ENCODE measurements around the gene ENC1. TPM values are rescaled to one million over a fixed set of nuclear protein-coding genes. Genes with fewer than 3 reads are reported as not detected.

The ENC1 gene
- total RNA-seq, 1 donor from 2014 or later: 7.1 TPM

GRCh38 chr5:74657165-74657564 lies 16.6 kb upstream of the ENC1 start:
- H3K27me3 ChIP-seq: no peaks in the 10 kb centered on the region
- no peaks in the 10 kb centered on the region for H3K36me3 ChIP-seq
- no peaks in the 10 kb centered on the region for H3K9me3 ChIP-seq
- H3K4me1 ChIP-seq: no peaks in the 10 kb centered on the region
- H3K27ac ChIP-seq: no peak overlapping the region
- DNase-seq (ENCODE audit: extremely low spot score in 2 of 2): no peak
- TF ChIP-seq POLR2A (IDR thresholded peaks at IDR 0.05) (no peak), CTCF (IDR thresholded peaks at IDR 0.05) (no peak), POLR2AphosphoS5 (IDR thresholded peaks at IDR 0.05; ENCODE audit: insufficient read depth in 1 of 2, low read depth in 1 of 2) (no peak)
- H3K4me3 ChIP-seq: no peak overlapping the region
- intact Hi-C loops (cut with DNase I): no loop called here

GRCh38 chr5:74655716-74656115 lies 15.2 kb upstream of the ENC1 start:
- TF ChIP-seq CTCF (IDR thresholded peaks at IDR 0.05) (no peak), POLR2AphosphoS5 (IDR thresholded peaks at IDR 0.05; ENCODE audit: insufficient read depth in 1 of 2, low read depth in 1 of 2) (no peak), POLR2A (IDR thresholded peaks at IDR 0.05) (no peak)
- DNase-seq (ENCODE audit: extremely low spot score in 2 of 2): no peak
- intact Hi-C loops (cut with DNase I): no loop called here
- no peak overlapping the region for H3K27ac ChIP-seq
- no peaks in the 10 kb centered on the region for H3K27me3 ChIP-seq
- no peaks in the 10 kb centered on the region for H3K9me3 ChIP-seq
- no peaks in the 10 kb centered on the region for H3K4me1 ChIP-seq
- H3K4me3 ChIP-seq: no peak overlapping the region
- no peaks in the 10 kb centered on the region for H3K36me3 ChIP-seq

- H3K36me3 ChIP-seq: no peaks in the 10 kb centered on the region
- intact Hi-C loops (cut with DNase I): no loop called here
- TF ChIP-seq POLR2A (IDR thresholded peaks at IDR 0.05): no peak
- no peak for TF ChIP-seq CTCF (IDR thresholded peaks at IDR 0.05)
- H3K27ac ChIP-seq: no peak overlapping the region
- no peak for DNase-seq (ENCODE audit: extremely low spot score in 2 of 2)
- H3K9me3 ChIP-seq: no peaks in the 10 kb centered on the region
- H3K4me1 ChIP-seq: no peaks in the 10 kb centered on the region
- no peaks in the 10 kb centered on the region for H3K27me3 ChIP-seq
- H3K4me3 ChIP-seq: no peak overlapping the region
Measured at GRCh38 chr5:74655206-74655605, 14.7 kb upstream of the ENC1 start.

- no peak for TF ChIP-seq CTCF (IDR thresholded peaks at IDR 0.05)
- no peak for DNase-seq (ENCODE audit: extremely low spot score in 2 of 2)
- intact Hi-C loops (cut with DNase I): no loop called here
Measured at GRCh38 chr5:74653991-74654390, 13.5 kb upstream of the ENC1 start.

GRCh38 chr5:74652576-74652975 lies 12.0 kb upstream of the ENC1 start:
- TF ChIP-seq CTCF (IDR thresholded peaks at IDR 0.05): no peak
- TF ChIP-seq POLR2A (IDR thresholded peaks at IDR 0.05): no peak
- TF ChIP-seq POLR2AphosphoS5 (IDR thresholded peaks at IDR 0.05; ENCODE audit: insufficient read depth in 1 of 2, low read depth in 1 of 2): no peak
- Histone ChIP-seq H3K4me1 (peaks cover 5% of the 10 kb centered on the region), H3K27ac (no peak overlapping the region), H3K36me3 (no peaks in the 10 kb centered on the region), H3K27me3 (no peaks in the 10 kb centered on the region), H3K9me3 (no peaks in the 10 kb centered on the region), H3K4me3 (no peak overlapping the region)
- intact Hi-C loops (cut with DNase I): no loop called here
- no peak for DNase-seq (ENCODE audit: extremely low spot score in 2 of 2)

More at GRCh38 chr5:74653991-74654390, 13.5 kb upstream of the ENC1 start:
- Histone ChIP-seq H3K9me3 (no peaks in the 10 kb centered on the region), H3K4me1 (peaks cover 3% of the 10 kb centered on the region), H3K27me3 (no peaks in the 10 kb centered on the region), H3K27ac (no peak overlapping the region), H3K36me3 (no peaks in the 10 kb centered on the region), H3K4me3 (no peak overlapping the region)
